GM13976 (cell line): ENCODE measurements around the gene SEMA4F.

Source experiments
- DNase-seq: peaks from one replicate; pipeline ENCODE4 v3.0.0; 2012; ENCODE audit warnings: low spot score
- in situ Hi-C: fragments of 300-500 bp; cut with MboI; formaldehyde crosslinking; loops from one replicate; pipeline ENCODE4 v1.12.0; 2022; ENCODE audit warnings: low sequenced_read_pairs, mixed read lengths, inconsistent platforms; ENCODE audit not compliant: unreplicated experiment
- TF ChIP-seq, protein P1 (sequence below): IDR thresholded peaks from 2 replicates; pipeline ENCODE4 v1.5.1; 2012; ENCODE audit warnings: borderline replicate concordance, mild to moderate bottlenecking; ENCODE audit not compliant: insufficient read depth; ENCODE audit errors: extremely low read depth, missing control alignments, control extremely low read depth

The SEMA4F gene

DNA sequence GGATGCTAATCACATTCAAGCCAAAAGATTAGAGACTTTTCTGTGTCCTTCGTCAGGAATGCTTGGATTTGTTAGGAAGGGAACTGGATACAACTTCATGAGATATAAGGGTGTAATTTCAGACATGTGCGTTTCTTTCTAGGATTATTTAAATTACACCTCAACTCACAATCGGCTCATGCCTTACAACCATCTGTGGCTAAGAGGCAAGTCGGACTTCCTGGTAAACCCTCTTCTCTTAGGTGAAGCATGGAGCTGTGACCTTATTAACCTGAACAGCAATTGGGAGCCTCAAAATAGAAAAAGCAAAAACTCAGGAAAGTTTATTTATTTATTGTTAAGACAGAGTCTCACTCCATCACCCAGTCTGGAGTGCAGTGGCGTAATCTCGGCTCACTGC lies 61.8 kb downstream of the SEMA4F start:
- TF ChIP-seq, protein P1, sequence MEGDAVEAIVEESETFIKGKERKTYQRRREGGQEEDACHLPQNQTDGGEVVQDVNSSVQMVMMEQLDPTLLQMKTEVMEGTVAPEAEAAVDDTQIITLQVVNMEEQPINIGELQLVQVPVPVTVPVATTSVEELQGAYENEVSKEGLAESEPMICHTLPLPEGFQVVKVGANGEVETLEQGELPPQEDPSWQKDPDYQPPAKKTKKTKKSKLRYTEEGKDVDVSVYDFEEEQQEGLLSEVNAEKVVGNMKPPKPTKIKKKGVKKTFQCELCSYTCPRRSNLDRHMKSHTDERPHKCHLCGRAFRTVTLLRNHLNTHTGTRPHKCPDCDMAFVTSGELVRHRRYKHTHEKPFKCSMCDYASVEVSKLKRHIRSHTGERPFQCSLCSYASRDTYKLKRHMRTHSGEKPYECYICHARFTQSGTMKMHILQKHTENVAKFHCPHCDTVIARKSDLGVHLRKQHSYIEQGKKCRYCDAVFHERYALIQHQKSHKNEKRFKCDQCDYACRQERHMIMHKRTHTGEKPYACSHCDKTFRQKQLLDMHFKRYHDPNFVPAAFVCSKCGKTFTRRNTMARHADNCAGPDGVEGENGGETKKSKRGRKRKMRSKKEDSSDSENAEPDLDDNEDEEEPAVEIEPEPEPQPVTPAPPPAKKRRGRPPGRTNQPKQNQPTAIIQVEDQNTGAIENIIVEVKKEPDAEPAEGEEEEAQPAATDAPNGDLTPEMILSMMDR = no peak
- DNase-seq = no peak
- in situ Hi-C loops = no loop called here

DNA sequence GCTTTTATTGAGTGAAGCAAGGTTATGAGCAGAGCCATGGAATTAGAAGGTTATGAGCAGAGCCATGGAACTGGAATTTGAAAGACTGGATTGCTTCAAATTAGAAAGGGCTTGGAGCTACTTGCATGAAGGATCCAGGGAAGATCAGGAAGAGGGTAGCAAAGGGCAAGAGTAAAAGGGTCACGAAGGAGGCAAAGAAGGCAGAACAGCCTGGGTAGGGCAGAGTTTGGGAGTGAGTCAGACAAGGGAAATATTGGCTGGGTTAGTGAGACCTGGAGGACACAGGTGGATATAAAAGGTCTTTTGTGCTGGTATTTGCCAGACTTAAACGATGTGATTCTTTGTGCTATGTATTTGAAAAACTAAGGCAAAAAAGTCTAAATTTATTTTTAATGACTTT lies 65.0 kb downstream of the SEMA4F start:
- TF ChIP-seq, protein P1 = no peak
- in situ Hi-C loops = no loop called here
- no peak for DNase-seq

DNA sequence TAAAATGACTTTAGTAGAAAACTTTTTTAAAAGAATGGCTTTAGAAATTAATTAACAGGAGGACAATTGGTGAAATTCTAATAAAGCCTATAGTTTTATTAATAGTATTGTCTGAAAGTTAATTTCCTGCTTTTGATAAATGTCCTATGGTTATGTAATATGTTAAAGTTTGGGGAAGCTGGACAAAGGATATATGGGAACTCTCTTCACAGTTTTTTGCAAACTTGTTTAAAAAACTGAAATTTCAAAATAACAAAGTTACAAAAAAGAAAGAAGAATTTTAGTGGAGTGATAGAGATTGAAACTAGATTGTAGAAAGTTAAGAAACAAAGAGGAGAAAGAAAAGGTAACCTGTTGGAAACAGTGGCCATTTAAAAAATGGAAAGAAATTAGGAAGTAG lies 67.3 kb downstream of the SEMA4F start:
- no peak for DNase-seq
- TF ChIP-seq, protein P1 = no peak
- in situ Hi-C loops = no loop called here

DNA sequence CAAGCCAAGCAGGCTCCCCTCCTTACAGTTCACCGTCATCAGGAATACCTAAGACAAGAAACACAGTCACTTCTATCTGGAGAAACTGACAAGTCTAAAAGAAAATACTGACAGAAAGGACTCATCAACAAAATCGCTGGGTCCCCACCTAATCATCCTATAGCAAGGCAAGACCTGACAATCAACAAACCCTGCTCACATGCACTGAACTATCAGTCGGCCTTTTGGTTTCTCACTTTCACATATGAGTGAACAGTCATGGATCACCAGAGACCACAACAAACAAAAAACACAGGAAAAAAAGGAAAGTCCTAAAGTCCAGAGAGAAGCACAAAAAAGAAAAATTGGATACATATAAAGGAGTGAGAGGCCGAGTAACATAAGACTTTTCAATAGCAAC lies 70.4 kb downstream of the SEMA4F start:
- DNase-seq = no peak
- TF ChIP-seq, protein P1 = no peak
- in situ Hi-C loops = no loop called here

DNA sequence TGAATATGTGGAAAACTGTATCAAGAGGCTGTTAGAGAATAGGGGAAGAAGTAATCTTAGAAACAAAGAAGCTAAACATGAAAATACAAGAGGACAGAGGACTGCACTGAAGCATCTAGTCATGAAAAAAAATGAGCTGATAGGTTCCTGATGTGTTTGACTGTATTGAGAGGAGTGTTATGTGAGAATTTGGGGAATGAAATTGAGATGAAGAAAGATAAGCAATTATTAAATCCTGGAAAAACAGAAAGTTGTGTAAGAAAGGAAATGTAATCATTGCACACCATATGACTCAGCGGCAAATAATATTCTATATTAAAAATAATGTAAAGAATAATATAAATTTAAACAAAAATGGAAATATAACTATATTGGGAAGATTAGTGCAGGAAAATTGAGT lies 71.2 kb downstream of the SEMA4F start:
- no peak for DNase-seq
- TF ChIP-seq, protein P1 = no peak
- in situ Hi-C loops = no loop called here

DNA sequence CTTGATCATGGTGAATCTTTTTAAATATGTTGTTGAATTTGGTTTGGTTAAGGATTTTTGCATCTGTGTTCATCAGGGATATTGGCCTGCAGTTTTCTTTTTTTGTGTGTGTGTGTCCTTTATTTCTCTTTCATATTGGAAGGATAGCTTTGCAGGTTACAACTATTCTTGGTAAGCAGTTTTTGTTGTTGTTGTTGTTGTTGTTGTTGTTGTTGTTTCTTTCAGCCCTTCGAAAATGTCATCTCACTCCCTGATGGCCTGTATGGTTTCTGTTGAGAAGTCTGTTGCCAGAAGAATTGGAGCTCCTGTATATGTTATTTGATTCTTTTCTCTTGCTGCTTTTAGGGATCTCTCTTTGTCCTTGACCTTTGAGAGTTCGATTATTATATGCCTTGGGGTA lies 74.8 kb downstream of the SEMA4F start:
- in situ Hi-C loops = no loop called here
- no peak for DNase-seq
- TF ChIP-seq, protein P1 = no peak

DNA sequence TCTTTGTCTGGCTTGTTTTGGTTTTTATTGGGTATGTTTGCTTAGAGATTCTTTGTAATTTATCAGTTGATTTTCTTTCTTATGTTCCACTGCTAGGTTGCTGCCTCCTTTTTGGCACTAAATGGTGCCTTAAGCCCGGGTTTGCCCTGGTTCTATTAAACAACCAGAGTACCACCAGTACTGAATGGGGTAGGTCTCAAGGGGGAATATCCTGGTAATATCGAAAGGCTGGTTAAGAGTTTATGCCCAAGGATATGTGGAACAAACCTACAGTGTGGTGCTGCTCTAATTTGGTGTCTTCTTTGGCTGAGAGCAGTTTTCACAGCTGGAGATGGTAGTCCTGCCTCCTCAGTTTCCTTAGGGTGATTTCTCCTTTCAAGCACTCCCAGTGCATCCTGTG lies 76.5 kb downstream of the SEMA4F start:
- no peak for DNase-seq
- TF ChIP-seq, protein P1 = no peak
- in situ Hi-C loops = no loop called here
